H1 (cell line): ENCODE data around the gene C3orf20. TPM values are rescaled to one million over a fixed set of nuclear protein-coding genes. Genes with fewer than 3 reads are reported as not detected.

Experiments used
- CTCF ChIA-PET: fragments of 300-600 bp; sonication (Branson Sonifier 250); formaldehyde crosslinking; loops from one replicate; lab custom pipeline; 2021; ENCODE audit not compliant: partially characterized antibody; lab: Charles Lee
- POLR2A ChIA-PET: fragments of 300-600 bp; sonication (Branson Sonifier 250); formaldehyde crosslinking; loops from one replicate; lab custom pipeline; 2021; ENCODE audit warnings: inconsistent platforms; ENCODE audit not compliant: partially characterized antibody; lab: Charles Lee
- DNase-seq, 2 experiments: peaks; one replicate each; pipeline versions ENCODE4 v3.0.0 to v3.0.0-alpha.2; 2010 to 2022; ENCODE audit warnings: low spot score in 2 of 2, low read depth in 1 of 2, mixed read lengths in 1 of 2
- FAIRE-seq: peaks from 2 replicates; lab custom pipeline; 2011; peaks lifted over from hg19 to GRCh38; lab: Jason Lieb, UNC
- H2AFZ ChIP-seq: 2 replicates; pipeline ENCODE4 v1.8.1; 2012; ENCODE audit warnings: low read length, inconsistent platforms
- H2AK5ac ChIP-seq: 2 replicates; pipeline ENCODE4 v1.6.1; 2013; ENCODE audit warnings: low read depth, low read length
- H2BK120ac ChIP-seq: replicated peaks from 2 replicates; pipeline ENCODE3; 2013; ENCODE audit warnings: low read depth, low read length, inconsistent platforms
- H2BK12ac ChIP-seq: 2 replicates; pipeline ENCODE4 v1.6.1; 2013; ENCODE audit warnings: low read depth, low read length
- H2BK15ac ChIP-seq: 2 replicates; pipeline ENCODE4 v1.6.1; 2013; ENCODE audit warnings: low read length
- H2BK20ac ChIP-seq: 2 replicates; pipeline ENCODE4 v1.6.1; 2013; ENCODE audit warnings: low read length
- H2BK5ac ChIP-seq: 2 replicates; pipeline ENCODE4 v1.6.1; 2013; ENCODE audit warnings: low read depth, low read length
- H3K14ac ChIP-seq: 2 replicates; pipeline ENCODE4 v1.6.1; 2013; ENCODE audit warnings: inconsistent platforms; ENCODE audit not compliant: insufficient read length
- H3K18ac ChIP-seq: 2 replicates; pipeline ENCODE4 v1.6.1; 2013; ENCODE audit warnings: low read length; ENCODE audit errors: extremely low read depth
- H3K23ac ChIP-seq: 2 replicates; pipeline ENCODE4 v1.6.1; 2013; ENCODE audit warnings: inconsistent platforms; ENCODE audit not compliant: insufficient read length
- H3K23me2 ChIP-seq: 2 replicates; pipeline ENCODE4 v1.6.1; 2013; ENCODE audit warnings: low read depth, low read length
- H3K27ac ChIP-seq: 2 replicates; pipeline ENCODE4 v1.6.1; 2011; ENCODE audit warnings: low read depth, low read length, inconsistent platforms
- H3K27me3 ChIP-seq, 4 experiments: replicated peaks in 1 of 4; 1 replicate in 1 of 4; 2 replicates in 3 of 4; pipeline versions ENCODE4 v1.6.1 to v1.8.1; 2011 to 2013; ENCODE audit warnings: low read length in 3 of 4, mild to moderate bottlenecking in 3 of 4, inconsistent platforms in 2 of 4, mixed read lengths in 2 of 4, moderate library complexity in 1 of 4; ENCODE audit not compliant: control insufficient read depth in 3 of 4, insufficient read depth in 3 of 4; ENCODE audit errors: extremely low read depth in 1 of 4
- H3K36me3 ChIP-seq, 4 experiments: 2 replicates each; pipeline versions ENCODE4 v1.6.1 to v1.8.1; 2011 to 2013; ENCODE audit warnings: mild to moderate bottlenecking in 4 of 4, low read length in 3 of 4, moderate library complexity in 2 of 4, control low read depth in 1 of 4, inconsistent platforms in 1 of 4; ENCODE audit not compliant: insufficient read depth in 4 of 4, control insufficient read depth in 2 of 4
- H3K4ac ChIP-seq: replicated peaks from 2 replicates; pipeline ENCODE3; 2013; ENCODE audit warnings: low read length, low read depth, mixed read lengths, inconsistent platforms; ENCODE audit not compliant: insufficient read length
- H3K4me1 ChIP-seq, 4 experiments: replicated peaks in 1 of 4; 1 replicate in 1 of 4; 2 replicates in 3 of 4; pipeline versions ENCODE4 v1.6.1 to v1.8.1; 2011 to 2013; ENCODE audit warnings: low read length in 3 of 4, inconsistent platforms in 2 of 4, mixed read lengths in 1 of 4; ENCODE audit not compliant: insufficient read depth in 4 of 4, control insufficient read depth in 3 of 4
- H3K4me2 ChIP-seq, 2 experiments: 2 replicates each; pipeline versions ENCODE4 v1.6.1 to v1.8.1; 2011 to 2013; ENCODE audit warnings: low read depth in 2 of 2, low read length in 2 of 2, control low read depth in 1 of 2, inconsistent platforms in 1 of 2, mild to moderate bottlenecking in 1 of 2; ENCODE audit not compliant: insufficient read depth in 1 of 2
- H3K4me3 ChIP-seq, 4 experiments: fragments of 200-600, 300-600 bp in 1 of 4; sonication (generic), shearing (Covaris generic), sonication (Bioruptor Twin) in 1 of 4; 2 replicates each; pipeline versions ENCODE4 v1.5.1 to v1.8.1; 2011 to 2016; ENCODE audit warnings: low read length in 4 of 4, low read depth in 3 of 4, control low read depth in 2 of 4, inconsistent platforms in 2 of 4, mild to moderate bottlenecking in 2 of 4, mixed read lengths in 1 of 4, moderate library complexity in 1 of 4; ENCODE audit not compliant: insufficient read depth in 2 of 4; ENCODE audit errors: extremely low read depth in 1 of 4
- H3K56ac ChIP-seq: replicated peaks from 2 replicates; pipeline ENCODE3; 2013; ENCODE audit warnings: low read depth, mild to moderate bottlenecking, mixed read lengths, low read length, inconsistent platforms; ENCODE audit not compliant: insufficient read length
- H3K79me1 ChIP-seq: 2 replicates; pipeline ENCODE4 v1.6.1; 2013; ENCODE audit warnings: low read depth, low read length, control low read depth
- H3K79me2 ChIP-seq, 2 experiments: 2 replicates each; pipeline versions ENCODE4 v1.6.1 to v1.8.1; 2012 to 2013; ENCODE audit warnings: low read length in 2 of 2, mild to moderate bottlenecking in 2 of 2, inconsistent platforms in 1 of 2; ENCODE audit not compliant: insufficient read depth in 2 of 2, control insufficient read depth in 1 of 2
- H3K9ac ChIP-seq, 4 experiments: replicated peaks in 1 of 4; 1 replicate in 1 of 4; 2 replicates in 3 of 4; pipeline versions ENCODE4 v1.6.1 to v1.8.1; 2011 to 2013; ENCODE audit warnings: low read depth in 3 of 4, low read length in 3 of 4, control low read depth in 2 of 4, mild to moderate bottlenecking in 2 of 4, moderate library complexity in 2 of 4, inconsistent platforms in 1 of 4; ENCODE audit errors: extremely low read depth in 1 of 4
- H3K9me3 ChIP-seq, 2 experiments: 2 replicates each; pipeline versions ENCODE4 v1.6.1 to v1.8.1; 2012 to 2013; ENCODE audit warnings: mild to moderate bottlenecking in 2 of 2, moderate library complexity in 2 of 2, control low read depth in 1 of 2, inconsistent platforms in 1 of 2, low read depth in 1 of 2, low read length in 1 of 2, mixed read lengths in 1 of 2; ENCODE audit not compliant: insufficient read depth in 2 of 2
- H4K20me1 ChIP-seq, 2 experiments: replicated peaks in 1 of 2; 2 replicates each; pipeline versions ENCODE3 to v1.8.1; 2011 to 2013; ENCODE audit warnings: inconsistent platforms in 2 of 2, low read length in 2 of 2, mild to moderate bottlenecking in 1 of 2; ENCODE audit not compliant: insufficient read depth in 2 of 2, control insufficient read depth in 1 of 2
- H4K5ac ChIP-seq: 2 replicates; pipeline ENCODE4 v1.6.1; 2013; ENCODE audit warnings: low read length, low read depth, mixed read lengths, inconsistent platforms; ENCODE audit not compliant: insufficient read length
- H4K8ac ChIP-seq: 2 replicates; pipeline ENCODE4 v1.8.0; 2013; ENCODE audit warnings: mild to moderate bottlenecking, moderate library complexity, low read length, inconsistent platforms; ENCODE audit not compliant: insufficient read depth; ENCODE audit errors: extremely low read depth
- H4K91ac ChIP-seq: replicated peaks from 2 replicates; pipeline ENCODE3; 2013; ENCODE audit warnings: low read length, mixed read lengths, inconsistent platforms; ENCODE audit not compliant: insufficient read length
- CBX5 ChIP-seq: fragments of 300-800, 300-1000 bp; sonication (generic); IDR thresholded peaks from 2 replicates; pipeline ENCODE4 v1.7.1; 2016; ENCODE audit warnings: antibody characterized with exemption, low read length, low read depth
- KDM1A ChIP-seq: fragments of 200-600, 300-600 bp; sonication (generic); IDR thresholded peaks from 2 replicates; pipeline ENCODE4 v1.7.1; 2016; ENCODE audit warnings: mild to moderate bottlenecking, low read length, borderline replicate concordance
- KDM4A ChIP-seq: IDR thresholded peaks from one replicate; pipeline ENCODE4 v1.7.1; 2012; ENCODE audit warnings: low read depth, mild to moderate bottlenecking, moderate library complexity, low read length, inconsistent platforms; ENCODE audit not compliant: severe bottlenecking
- SIX5 ChIP-seq: IDR thresholded peaks from 2 replicates; pipeline ENCODE4 v1.6.1; 2011; ENCODE audit warnings: mild to moderate bottlenecking, low read depth, low read length
- YY1 ChIP-seq: IDR thresholded peaks from 2 replicates; pipeline ENCODE4 v1.6.1; 2011; ENCODE audit warnings: low read depth, mild to moderate bottlenecking, low read length
- WGBS, 2 experiments: shearing (Covaris generic) in 1 of 2; methylation state at CpG; one replicate each; pipeline versions ENCODE4 v1.1.6 to v1.1.7; 2013 to 2015; ENCODE audit warnings: low lambda C conversion rate in 2 of 2, mixed read lengths in 2 of 2, inconsistent platforms in 1 of 2, low coverage in 1 of 2, missing lambda C conversion rate in 1 of 2; ENCODE audit not compliant: insufficient replicate concordance in 2 of 2, insufficient coverage in 1 of 2, insufficient read length in 1 of 2; ENCODE audit errors: extremely low coverage in 1 of 2, missing lambda C conversion rate in 1 of 2; 5-methylcytosine and 5-hydroxymethylcytosine counted together
- polyA plus RNA-seq, 7 experiments: library from polyadenylated mRNA; depleted of rRNA in 3 of 7; stranded (reverse) in 5 of 7; unstranded in 2 of 7; fragments of >200 nt in 5 of 7; fragments of 200-250 nt in 2 of 7; gene quantifications; 1 replicate in 5 of 7; 2 replicates in 1 of 7; 4 replicates in 1 of 7; pipeline versions ENCODE4 v1.2.1 to v1.2.3, GENCODE V29; 2011 to 2013; ENCODE audit warnings: missing spikeins in 2 of 7, mixed read lengths in 2 of 7
- total RNA-seq: library from RNA; stranded (reverse); fragmentation: NEBNext Ultra II Directional; extraction: Animal tissue kit (Norgen Biotek cat#: 25700); gene quantifications from 2 replicates; pipeline ENCODE4 v1.2.1, GENCODE V29; 2021

The C3orf20 gene
- total and polyA plus RNA-seq, 2 of the 8 experiments (the other 6 are each of a cell fraction or from before 2014, with no cell fraction given), result not detected

GRCh38 chr3:14641346-14641745 lies 33.6 kb upstream of the C3orf20 start:
- Histone ChIP-seq H2BK20ac (no peak overlapping the region), H3K79me2 (no peaks in the 10 kb centered on the region), H4K91ac (no peak overlapping the region), H3K56ac (no peak overlapping the region), H3K14ac (no peak overlapping the region), H3K4ac (no peak overlapping the region), H3K23me2 (no peaks in the 10 kb centered on the region)
- TF ChIP-seq YY1 (no peak), CBX5 (no peak), KDM1A (no peak), SIX5 (no peak), KDM4A (no peak)
- TF ChIP-seq, all 59 proteins: peak for 0
- no peaks in the 10 kb centered on the region for H3K36me3 ChIP-seq
- FAIRE-seq (no peak), DNase-seq (no peak)
- no peak overlapping the region for H3K4me2 ChIP-seq
- H4K8ac ChIP-seq, result no peak overlapping the region
- no peak overlapping the region for H3K9ac ChIP-seq
- H3K4me1 ChIP-seq, result no peaks in the 10 kb centered on the region
- no peak overlapping the region for H2BK15ac ChIP-seq
- H3K27ac ChIP-seq, result no peak overlapping the region
- no peak overlapping the region for H3K18ac ChIP-seq
- H3K4me3 ChIP-seq, result no peak overlapping the region
- H2BK5ac ChIP-seq, result no peak overlapping the region
- H3K79me1 ChIP-seq, result no peaks in the 10 kb centered on the region
- no peak overlapping the region for H2AFZ ChIP-seq
- H3K23ac ChIP-seq, result no peak overlapping the region
- H3K9me3 ChIP-seq, result no peaks in the 10 kb centered on the region
- H2AK5ac ChIP-seq, result no peak overlapping the region
- no peak overlapping the region for H4K5ac ChIP-seq
- POLR2A ChIA-PET, result interaction anchor here (0.9 kb wide), 1 partner anchor 35 kb away, joined by 4 read pairs; no protein-coding TSS in a partner anchor
- no peak overlapping the region for H2BK120ac ChIP-seq
- H3K27me3 ChIP-seq, result no peaks in the 10 kb centered on the region; a peak in 2 of 7 replicates
- WGBS, 2 experiments, result 91% methylated on average over 4 of the region's 4 CpGs; no CpG with 5 or more reads in 1 of the 2 experiments
- CTCF ChIA-PET, result interaction anchor here (1.8 kb wide), 1 partner anchor 10 kb away, joined by 4 read pairs; no protein-coding TSS in a partner anchor
- no peak overlapping the region for H2BK12ac ChIP-seq
- H4K20me1 ChIP-seq, result no peaks in the 10 kb centered on the region
